Epithelial cell of esophagus (primary cell): Measurements from ENCODE around the gene TDRKH.

Experiments used
- DNase-seq: peaks from one replicate; pipeline ENCODE4 v3.0.0; 2010; ENCODE audit warnings: low read depth
- H3K4me3 ChIP-seq: 2 replicates; pipeline ENCODE4 v1.5.1; 2011; ENCODE audit warnings: mild to moderate bottlenecking, low read length, control low read depth
- CTCF ChIP-seq: IDR thresholded peaks from 2 replicates; pipeline ENCODE4 v1.5.1; 2011; ENCODE audit warnings: low read depth, mild to moderate bottlenecking, low read length, control low read depth, inconsistent platforms; ENCODE audit not compliant: insufficient read depth; ENCODE audit errors: missing control alignments

TDRKH gene

GRCh38 chr1:151809985-151810556 is 19.8 kb upstream of the TDRKH start:
- no peak for TF ChIP-seq CTCF
- H3K4me3 ChIP-seq, result no peak overlapping the region
- no peak for DNase-seq

GRCh38 chr1:151809290-151809984 is 19.1 kb upstream of the TDRKH start:
- no peak for TF ChIP-seq CTCF
- no peak for DNase-seq
- H3K4me3 ChIP-seq, result no peak overlapping the region

- no peak overlapping the region for H3K4me3 ChIP-seq
- DNase-seq, result no peak
- no peak for TF ChIP-seq CTCF
Measured at GRCh38 chr1:151807766-151808165, 17.5 kb upstream of the TDRKH start.

- H3K4me3 ChIP-seq, result no peak overlapping the region
- no peak for DNase-seq
- TF ChIP-seq CTCF, result no peak
Measured at GRCh38 chr1:151807131-151807530, 16.8 kb upstream of the TDRKH start.

GRCh38 chr1:151806170-151806569 is 15.9 kb upstream of the TDRKH start:
- no peak for DNase-seq
- no peak overlapping the region for H3K4me3 ChIP-seq
- TF ChIP-seq CTCF, result no peak

GRCh38 chr1:151805066-151805820 is 14.9 kb upstream of the TDRKH start, which contains the start of gene LINGO4:
Gene LINGO4, minus strand, starts transcription at chr1:151805419. Its CDS starts 2,715 bp downstream, at chr1:151802704.
- H3K4me3 ChIP-seq, result no peak within 1 kb of the TSS
- no peak for DNase-seq
- TF ChIP-seq CTCF, result no peak

GRCh38 chr1:151803915-151804314 is 13.6 kb upstream of the TDRKH start:
- H3K4me3 ChIP-seq, result no peak overlapping the region
- TF ChIP-seq CTCF, result no peak
- no peak for DNase-seq
